ENCODE measurements around the gene GAS6.

GRCh38 chr13:113882716-113883115 is 18.8 kb upstream of the GAS6 start:
- no peak for TF ChIP-seq CTCF (conservative IDR thresholded peaks at IDR 0.05 in 1 of 2, IDR thresholded peaks at IDR 0.05 in 1 of 2; ENCODE audit: low read depth in 1 of 2, low read length in 2 of 2)
- no peak for TF ChIP-seq EZH2 (IDR thresholded peaks at IDR 0.05; ENCODE audit: low read length, missing control alignments)
